NCI-H748 (cell line): Measurements from ENCODE around the gene FADS6.

ENCODE experiments used
- DNase-seq: peaks from one replicate; lab custom pipeline; 2025; ENCODE audit not compliant: unreplicated experiment; lab: John Stamatoyannopoulos, UW

The FADS6 gene

GRCh38 chr17:74833501-74834377 is 59.7 kb downstream of the FADS6 start:
- no peak for DNase-seq

- DNase-seq = peak; percentile 3
Observed at GRCh38 chr17:74832421-74832820, 61.0 kb downstream of the FADS6 start.

- peak; percentile 17 for DNase-seq
Observed at GRCh38 chr17:74831444-74832146, 61.8 kb downstream of the FADS6 start.

GRCh38 chr17:74830861-74831260 is 62.6 kb downstream of the FADS6 start:
- DNase-seq = no peak

- DNase-seq = no peak
Observed at GRCh38 chr17:74827800-74828199, 65.6 kb downstream of the FADS6 start.
